Vagina (tissue), 2 donors: ENCODE measurements around the gene DLL4.

Experiments
- POLR2AphosphoS5 ChIP-seq, 2 donors: sonication (generic); formaldehyde crosslinking; IDR thresholded peaks; one replicate each; pipeline ENCODE4 v1.9.0; 2017; ENCODE audit warnings: antibody characterized with exemption in 2 of 2, mild to moderate bottlenecking in 2 of 2, low read depth in 1 of 2; ENCODE audit not compliant: insufficient read depth in 1 of 2
- TF ChIP-seq, protein P1 (sequence below), 3 experiments: fragments of 450-650 bp in 2 of 3; fragments of 200-600 bp in 1 of 3; sonication (generic) in 1 of 3; IDR thresholded peaks; one replicate each; pipeline ENCODE4 v1.5.1; 2017 to 2019; ENCODE audit warnings: antibody characterized with exemption in 3 of 3, mild to moderate bottlenecking in 2 of 3, moderate library complexity in 2 of 3

DNA sequence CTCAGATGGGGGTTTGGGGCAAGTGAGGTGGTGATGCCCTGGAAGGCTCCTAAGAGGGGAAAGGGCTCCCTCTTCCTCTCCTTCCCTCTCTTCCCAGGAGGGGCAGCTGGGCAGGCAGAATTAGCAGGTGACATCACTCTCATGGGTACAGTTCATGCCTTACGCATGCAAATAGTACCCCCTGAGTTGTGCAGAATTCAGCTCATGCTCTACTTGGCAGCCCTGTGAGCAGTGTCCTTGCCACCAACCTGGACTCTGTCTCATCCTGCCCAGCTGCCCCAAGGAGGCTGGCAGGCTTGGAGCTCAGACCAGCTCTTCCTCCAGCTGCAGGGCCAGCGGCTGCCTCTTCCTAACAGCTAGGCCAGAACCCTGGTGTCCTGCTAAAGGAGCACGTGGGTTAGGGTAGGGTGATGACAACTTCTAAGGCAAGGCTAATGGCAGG is 27.4 kb downstream of the DLL4 start:
- TF ChIP-seq, protein P1, sequence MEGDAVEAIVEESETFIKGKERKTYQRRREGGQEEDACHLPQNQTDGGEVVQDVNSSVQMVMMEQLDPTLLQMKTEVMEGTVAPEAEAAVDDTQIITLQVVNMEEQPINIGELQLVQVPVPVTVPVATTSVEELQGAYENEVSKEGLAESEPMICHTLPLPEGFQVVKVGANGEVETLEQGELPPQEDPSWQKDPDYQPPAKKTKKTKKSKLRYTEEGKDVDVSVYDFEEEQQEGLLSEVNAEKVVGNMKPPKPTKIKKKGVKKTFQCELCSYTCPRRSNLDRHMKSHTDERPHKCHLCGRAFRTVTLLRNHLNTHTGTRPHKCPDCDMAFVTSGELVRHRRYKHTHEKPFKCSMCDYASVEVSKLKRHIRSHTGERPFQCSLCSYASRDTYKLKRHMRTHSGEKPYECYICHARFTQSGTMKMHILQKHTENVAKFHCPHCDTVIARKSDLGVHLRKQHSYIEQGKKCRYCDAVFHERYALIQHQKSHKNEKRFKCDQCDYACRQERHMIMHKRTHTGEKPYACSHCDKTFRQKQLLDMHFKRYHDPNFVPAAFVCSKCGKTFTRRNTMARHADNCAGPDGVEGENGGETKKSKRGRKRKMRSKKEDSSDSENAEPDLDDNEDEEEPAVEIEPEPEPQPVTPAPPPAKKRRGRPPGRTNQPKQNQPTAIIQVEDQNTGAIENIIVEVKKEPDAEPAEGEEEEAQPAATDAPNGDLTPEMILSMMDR (IDR thresholded peaks at IDR 0.05), result no peak
- no peak for TF ChIP-seq POLR2AphosphoS5 (IDR thresholded peaks at IDR 0.05; ENCODE audit: insufficient read depth in 1 of 2, low read depth in 1 of 2)
